ENCODE measurements around the gene DUSP6. TPM values are rescaled to one million over a fixed set of nuclear protein-coding genes. Genes with fewer than 3 reads are reported as not detected.

The DUSP6 gene
- total and polyA plus RNA-seq, 12 donors, result 12.3 to 81.8 (median 39.9) TPM

- Histone ChIP-seq H3K36me3 (replicated peaks in 1 of 2) (no peaks in the 10 kb centered on the region), H3K27me3 (no peaks in the 10 kb centered on the region), H3K27ac (no peak overlapping the region), H3K9me3 (replicated peaks in 1 of 3) (no peaks in the 10 kb centered on the region), H3K4me3 (no peak overlapping the region), H3K4me1 (replicated peaks in 1 of 2) (peaks cover 0 to 8% of the 10 kb centered on the region in 2 donors)
- WGBS, 4 donors, result 78 to 90% (median 82%) methylated on average over 6 of the region's 6 CpGs
- intact Hi-C loops (cut with DNase I), result no loop called here
- no peak for DNase-seq
- TF ChIP-seq CTCF (IDR thresholded peaks at IDR 0.05) (no peak), POLR2A (IDR thresholded peaks at IDR 0.05) (no peak)
Observed at GRCh38 chr12:89372584-89373370, 20.5 kb upstream of the DUSP6 start.

GRCh38 chr12:89370850-89371249, 18.5 kb upstream of the DUSP6 start:
- H3K4me1 ChIP-seq (replicated peaks in 1 of 2), result peaks cover 0 to 8% of the 10 kb centered on the region in 2 donors
- H3K27ac ChIP-seq, result no peak overlapping the region
- no peaks in the 10 kb centered on the region for H3K9me3 ChIP-seq (replicated peaks in 1 of 3)
- TF ChIP-seq POLR2A (IDR thresholded peaks at IDR 0.05), result no peak
- TF ChIP-seq CTCF (IDR thresholded peaks at IDR 0.05), result no peak
- H3K27me3 ChIP-seq, result no peaks in the 10 kb centered on the region
- 69 to 74% (median 73%) methylated on average over 7 of the region's 7 CpGs for WGBS, 4 donors
- H3K4me3 ChIP-seq, result no peak overlapping the region
- intact Hi-C loops (cut with DNase I), result no loop called here
- no peaks in the 10 kb centered on the region for H3K36me3 ChIP-seq (replicated peaks in 1 of 2)
- DNase-seq, result no peak

GRCh38 chr12:89370421-89370831, 18.1 kb upstream of the DUSP6 start:
- DNase-seq, result no peak
- TF ChIP-seq POLR2A (IDR thresholded peaks at IDR 0.05) (no peak), CTCF (IDR thresholded peaks at IDR 0.05) (no peak)
- no peaks in the 10 kb centered on the region for H3K9me3 ChIP-seq (replicated peaks in 1 of 3)
- 63 to 68% (median 66%) methylated on average over 3 of the region's 3 CpGs for WGBS, 4 donors
- no peak overlapping the region for H3K4me3 ChIP-seq
- intact Hi-C loops (cut with DNase I), result no loop called here
- H3K27ac ChIP-seq, result no peak overlapping the region
- no peaks in the 10 kb centered on the region for H3K27me3 ChIP-seq
- H3K4me1 ChIP-seq (replicated peaks in 1 of 2), result peaks cover 0 to 8% of the 10 kb centered on the region in 2 donors
- H3K36me3 ChIP-seq (replicated peaks in 1 of 2), result no peaks in the 10 kb centered on the region

- Histone ChIP-seq H3K4me3 (no peak overlapping the region), H3K9me3 (replicated peaks in 1 of 3) (no peaks in the 10 kb centered on the region), H3K27me3 (no peaks in the 10 kb centered on the region), H3K27ac (no peak overlapping the region), H3K4me1 (replicated peaks in 1 of 2) (peaks cover 0 to 7% of the 10 kb centered on the region in 2 donors), H3K36me3 (replicated peaks in 1 of 2) (no peaks in the 10 kb centered on the region)
- TF ChIP-seq POLR2A (IDR thresholded peaks at IDR 0.05), result no peak
- TF ChIP-seq CTCF (IDR thresholded peaks at IDR 0.05), result no peak
- intact Hi-C loops (cut with DNase I), result loop anchor here in 1 of 2 donors (10.0 kb wide), 1 partner anchor 86 kb away; no protein-coding TSS in a partner anchor
- WGBS, 4 donors, result 62 to 69% (median 68%) methylated on average over 3 of the region's 3 CpGs
- no peak for DNase-seq
Observed at GRCh38 chr12:89369166-89369565, 16.9 kb upstream of the DUSP6 start.
